Middle frontal gyrus (tissue), 1 donor: Measurements from ENCODE around the gene FSTL5.

Source experiments
- DNase-seq: peaks from one replicate; pipeline ENCODE4 v3.0.0-alpha.2; 2015; ENCODE audit warnings: low spot score; ENCODE audit errors: extremely low spot score

FSTL5 gene

DNA sequence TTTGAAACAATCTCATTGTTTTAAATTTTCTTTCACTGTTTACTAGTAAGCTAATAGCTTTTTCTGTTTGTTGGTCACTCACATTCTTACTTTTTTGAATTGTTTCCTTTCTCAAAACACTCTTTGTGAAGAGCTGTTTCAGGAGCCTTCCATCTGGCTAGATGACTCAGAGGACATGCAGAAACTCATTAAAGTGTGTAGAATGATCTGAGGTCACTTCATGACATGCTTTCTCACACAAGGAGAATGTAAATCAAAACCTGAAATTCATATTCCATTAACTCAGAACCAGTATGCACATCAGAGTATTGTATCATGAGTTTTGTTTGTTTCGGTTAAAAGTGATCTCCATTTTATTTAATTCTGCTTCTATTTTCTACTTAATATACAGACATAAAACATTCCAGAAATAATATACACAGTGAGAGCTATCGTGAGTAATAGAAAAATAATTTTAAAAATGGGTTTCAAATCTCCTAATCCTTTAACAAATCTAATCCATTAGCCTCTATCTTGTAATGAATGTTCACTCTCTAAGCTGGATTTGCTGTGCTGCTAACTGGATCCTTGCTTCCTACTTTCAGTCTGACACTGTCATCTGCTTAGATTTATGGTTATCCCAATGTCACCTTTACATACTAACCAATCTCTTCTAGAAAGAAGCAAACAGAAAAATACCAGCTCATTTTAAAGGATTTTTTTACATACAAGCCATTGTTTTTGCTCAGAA is 449.6 kb downstream of the FSTL5 start:
- DNase-seq: no peak

GRCh38 chr4:161704653-161705052 is 459.1 kb downstream of the FSTL5 start:
- no peak for DNase-seq

- no peak for DNase-seq
Measured at GRCh38 chr4:161704040-161704439, 459.8 kb downstream of the FSTL5 start.

DNA sequence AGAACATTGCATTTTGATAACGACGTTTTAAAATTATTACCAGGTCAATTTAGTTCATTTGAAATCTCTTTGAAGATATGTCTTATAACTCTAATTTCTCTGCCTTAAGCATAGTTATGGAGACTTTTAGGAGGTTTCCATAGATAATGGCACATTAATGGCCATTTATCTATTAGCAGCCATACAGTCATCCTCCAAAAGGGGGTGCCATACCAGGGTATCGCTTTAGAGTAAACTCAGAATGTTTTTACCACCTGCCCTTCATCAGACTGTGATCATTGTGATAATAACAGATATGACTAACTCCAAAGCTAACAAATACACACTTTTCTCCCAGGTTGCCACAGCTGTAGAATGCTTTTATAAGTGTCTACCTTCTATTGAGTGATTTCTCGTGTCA is 461.5 kb downstream of the FSTL5 start:
- no peak for DNase-seq

DNA sequence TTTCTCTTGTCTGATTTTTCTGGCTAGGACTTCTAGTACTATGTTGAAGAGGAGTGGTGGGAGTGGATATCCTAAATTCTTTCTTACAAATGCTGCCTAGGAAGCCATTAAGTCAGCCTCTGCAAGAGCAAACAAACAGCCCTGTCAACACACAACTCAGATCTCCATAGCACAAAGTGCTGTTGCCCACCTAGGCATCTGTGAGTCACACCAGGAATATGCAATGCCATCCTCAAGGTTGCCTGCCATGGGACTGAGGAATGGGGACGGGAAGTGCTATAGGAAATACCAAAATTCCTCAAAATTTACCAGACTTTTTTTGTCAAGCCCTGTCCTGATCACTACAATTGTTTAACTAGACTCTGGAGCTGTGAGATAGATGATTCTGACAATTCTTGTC is 466.9 kb downstream of the FSTL5 start:
- DNase-seq: no peak

- DNase-seq: no peak
Measured at GRCh38 chr4:161680146-161680545, 483.7 kb downstream of the FSTL5 start.

DNA sequence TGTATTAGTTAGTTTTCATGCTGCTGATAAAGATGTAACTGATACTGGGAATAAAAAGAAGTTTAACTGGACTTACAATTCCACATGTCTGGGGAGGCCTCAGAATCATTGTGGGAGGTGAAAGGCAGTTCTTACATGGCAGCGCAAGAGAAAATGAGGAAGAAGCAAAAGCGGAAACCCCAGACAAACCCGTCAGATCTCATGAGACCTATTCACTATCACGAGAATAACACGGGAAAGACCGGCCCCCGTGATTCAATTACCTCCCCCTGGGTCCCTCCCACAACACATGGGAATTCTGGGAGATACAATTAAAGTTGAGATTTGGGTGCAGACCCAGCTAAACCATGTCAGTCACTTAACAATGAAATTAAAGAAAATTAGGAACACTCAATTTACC is 499.1 kb downstream of the FSTL5 start:
- no peak for DNase-seq

DNA sequence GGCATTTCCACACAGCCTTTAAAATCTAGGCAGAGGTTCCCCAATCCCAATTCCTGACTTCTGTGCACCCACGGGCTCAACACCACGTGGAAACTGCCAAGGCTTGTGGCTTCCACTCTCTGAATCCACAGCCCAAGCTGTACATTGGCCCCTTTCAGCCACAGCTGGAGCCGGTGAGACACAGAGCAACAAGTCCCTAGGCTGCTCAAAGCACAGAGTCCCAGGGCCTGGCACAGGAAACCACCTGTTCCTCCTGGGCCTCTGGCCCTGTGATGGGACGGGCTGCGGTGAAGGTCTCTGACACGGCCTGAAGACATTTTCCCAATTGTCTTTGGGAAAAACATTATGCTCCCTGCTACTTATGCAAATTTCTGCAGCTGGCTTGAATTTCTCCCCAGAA is 500.0 kb downstream of the FSTL5 start:
- DNase-seq: no peak

GRCh38 chr4:161658676-161659075 is 505.1 kb downstream of the FSTL5 start:
- no peak for DNase-seq

GRCh38 chr4:161657616-161658015 is 506.2 kb downstream of the FSTL5 start:
- no peak for DNase-seq

- DNase-seq: no peak
Measured at GRCh38 chr4:161656594-161656993, 507.2 kb downstream of the FSTL5 start.

DNA sequence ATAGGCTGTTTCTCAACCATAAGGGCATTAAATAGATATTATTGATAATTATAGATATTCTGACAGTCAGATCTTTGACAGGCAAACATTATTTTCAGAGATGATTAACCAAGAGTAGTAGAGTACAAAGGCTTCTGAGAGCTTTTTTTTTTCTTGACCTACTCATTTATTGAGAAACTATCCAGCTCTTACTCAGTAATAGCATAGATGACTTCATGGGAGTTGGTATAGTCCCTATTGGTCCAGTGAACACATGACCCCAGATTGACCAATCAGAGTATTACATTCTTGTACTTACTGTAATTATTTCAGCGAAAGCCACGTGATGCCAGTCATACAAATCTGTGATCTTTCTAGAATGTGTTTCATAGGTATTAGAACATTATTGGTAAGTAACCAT is 508.7 kb downstream of the FSTL5 start:
- no peak for DNase-seq

DNA sequence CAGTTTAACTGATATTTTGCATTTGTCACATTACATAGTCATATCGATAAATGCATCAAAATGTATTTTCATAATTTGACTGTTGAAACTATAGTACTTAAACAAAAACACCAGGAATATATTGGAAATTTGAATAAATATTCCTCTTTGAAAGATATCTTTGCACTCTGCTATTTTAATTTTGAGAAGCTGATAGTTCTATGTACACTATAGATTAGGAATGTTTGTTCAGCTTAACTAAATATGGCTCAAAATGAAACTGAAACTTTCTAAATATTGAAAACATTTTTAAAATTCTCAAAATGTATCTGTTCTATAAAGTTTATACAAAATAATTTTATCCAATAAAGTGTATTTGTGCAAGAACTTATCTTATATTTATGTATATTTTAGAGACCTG is 510.1 kb downstream of the FSTL5 start:
- DNase-seq: no peak

GRCh38 chr4:161651586-161651985 is 512.2 kb downstream of the FSTL5 start:
- DNase-seq: no peak

- no peak for DNase-seq
Measured at GRCh38 chr4:161650812-161651211, 513.0 kb downstream of the FSTL5 start.

- DNase-seq: no peak
Measured at GRCh38 chr4:161647757-161648156, 516.0 kb downstream of the FSTL5 start.

- DNase-seq: no peak
Measured at GRCh38 chr4:161642708-161643107, 521.1 kb downstream of the FSTL5 start.

GRCh38 chr4:161629694-161630441 is 533.9 kb downstream of the FSTL5 start:
- DNase-seq: no peak

DNA sequence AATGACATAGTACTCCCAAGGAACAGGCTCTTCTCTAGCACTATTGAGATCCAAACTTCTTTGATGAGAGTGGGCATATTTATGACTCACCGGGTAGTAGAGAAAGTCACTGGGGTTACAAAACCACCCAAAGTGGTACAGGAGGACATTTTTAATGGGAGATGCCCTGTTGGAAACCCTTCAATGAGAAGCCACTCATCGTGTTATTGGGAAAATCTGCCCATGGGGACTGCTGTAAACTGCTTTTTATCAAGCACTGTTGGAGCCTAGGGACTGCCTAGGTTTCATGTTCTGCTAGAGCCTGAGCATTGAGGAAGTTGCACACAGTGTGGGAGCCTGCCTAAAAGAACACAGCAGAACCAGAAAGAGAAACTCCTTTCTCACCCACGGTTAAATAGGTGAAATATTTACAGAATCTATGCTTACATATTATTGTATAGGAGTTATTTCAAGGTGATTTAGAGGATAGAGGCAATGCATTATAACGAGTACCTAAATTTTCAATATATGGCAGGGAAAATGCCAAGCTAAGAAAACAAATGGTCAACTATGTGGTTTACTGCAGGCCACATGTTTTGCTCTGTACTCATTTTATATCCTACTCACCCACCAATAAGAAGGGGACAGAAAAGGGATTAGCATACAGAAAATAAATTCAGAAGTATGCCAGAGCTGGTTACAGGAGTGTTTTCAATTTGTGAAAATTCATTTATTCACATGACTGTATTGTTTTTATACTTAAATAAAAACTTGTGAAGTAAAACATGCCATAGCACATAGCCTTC is 559.1 kb downstream of the FSTL5 start:
- DNase-seq: no peak

- no peak for DNase-seq
Measured at GRCh38 chr4:161601011-161601410, 562.8 kb downstream of the FSTL5 start.

DNA sequence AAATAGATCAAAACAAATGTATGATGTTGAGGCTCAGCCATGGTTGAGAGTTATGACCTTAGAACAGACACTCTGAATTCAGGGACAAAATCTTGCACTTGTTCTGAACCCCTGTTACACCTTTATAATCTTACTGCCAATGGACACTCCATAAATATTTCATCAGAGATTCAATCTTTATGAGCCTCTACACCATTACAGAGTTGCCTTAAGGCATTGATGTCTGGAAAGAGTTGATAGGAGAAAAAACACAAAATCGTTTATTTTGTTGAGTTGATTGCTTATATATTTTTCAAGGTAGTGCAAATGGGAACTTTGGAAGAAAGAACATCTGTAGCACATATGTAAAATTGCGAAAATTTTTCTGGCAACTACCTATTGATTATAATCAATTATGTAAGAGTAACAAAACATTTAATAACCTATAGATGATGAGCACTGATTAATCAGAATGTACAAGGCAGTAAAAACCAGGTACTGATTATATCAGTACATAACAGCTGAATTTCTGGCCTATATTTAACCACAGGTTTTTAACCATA is 568.5 kb downstream of the FSTL5 start:
- DNase-seq: no peak

DNA sequence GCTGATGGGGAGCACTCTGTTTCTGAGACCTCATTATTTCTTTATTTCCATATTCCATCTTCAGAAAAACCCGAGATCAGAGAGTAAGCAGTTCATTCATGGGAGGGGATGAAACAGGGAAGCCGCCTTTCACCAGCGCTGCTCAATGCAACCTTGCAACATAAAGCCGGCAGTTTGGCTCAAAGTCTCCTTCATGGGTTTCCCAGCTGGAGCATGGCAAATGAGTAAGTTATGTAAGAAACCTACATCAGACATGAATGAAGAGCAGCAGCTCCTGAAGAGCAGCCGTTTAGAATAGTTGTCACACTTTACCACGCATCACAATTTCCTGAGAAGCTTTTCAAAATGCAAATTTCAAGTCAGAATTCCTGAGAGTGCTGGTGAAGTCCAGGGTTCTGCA is 578.8 kb downstream of the FSTL5 start:
- DNase-seq: no peak
